HG03039 (cell line): Measurements from ENCODE around the gene NSUN2.

Experiments used
- ATAC-seq: cut with Tn5 transposase; IDR thresholded peaks from one replicate; pipeline ENCODE4 v1.9.1; 2021; ENCODE audit warnings: mild to moderate bottlenecking, moderate library complexity; ENCODE audit not compliant: unreplicated experiment

The NSUN2 gene

DNA sequence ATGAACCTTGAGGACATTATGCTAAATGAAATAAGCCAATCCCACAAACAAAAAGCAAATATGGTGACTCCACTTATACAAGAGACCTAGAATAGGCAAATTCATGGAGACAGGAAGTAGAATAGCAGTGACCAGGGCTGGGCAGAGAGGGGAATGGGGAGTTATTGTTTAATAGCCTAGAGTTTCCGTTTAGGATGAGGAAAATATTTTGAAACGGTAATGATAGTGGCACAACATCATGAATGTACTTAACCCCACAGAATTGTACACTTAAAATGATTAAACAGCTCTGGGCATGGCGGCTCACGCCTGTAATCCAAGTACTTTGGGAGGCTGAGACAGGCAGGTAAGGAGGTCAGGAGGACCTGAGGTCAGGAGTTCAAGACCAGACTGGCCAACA is 65.8 kb downstream of the NSUN2 start:
- ATAC-seq = no peak

DNA sequence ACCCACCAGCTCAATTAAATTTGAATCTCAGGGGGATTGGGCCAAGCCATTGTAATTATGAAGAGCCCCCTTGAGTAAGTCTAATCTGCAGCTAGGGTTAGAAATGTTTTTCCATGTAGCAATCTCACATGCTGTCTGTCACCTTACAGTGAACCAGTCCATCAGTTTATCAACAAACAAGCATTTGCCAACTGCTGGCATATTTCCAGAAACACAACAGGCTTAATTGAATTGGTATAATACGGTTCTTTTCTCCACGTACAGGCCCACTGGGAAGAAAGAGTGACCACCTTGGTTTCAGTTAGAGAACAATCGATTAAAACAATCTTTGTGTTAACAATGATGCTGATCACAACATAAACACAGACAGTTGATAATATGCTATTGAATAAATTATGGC is 67.4 kb downstream of the NSUN2 start:
- ATAC-seq = no peak

DNA sequence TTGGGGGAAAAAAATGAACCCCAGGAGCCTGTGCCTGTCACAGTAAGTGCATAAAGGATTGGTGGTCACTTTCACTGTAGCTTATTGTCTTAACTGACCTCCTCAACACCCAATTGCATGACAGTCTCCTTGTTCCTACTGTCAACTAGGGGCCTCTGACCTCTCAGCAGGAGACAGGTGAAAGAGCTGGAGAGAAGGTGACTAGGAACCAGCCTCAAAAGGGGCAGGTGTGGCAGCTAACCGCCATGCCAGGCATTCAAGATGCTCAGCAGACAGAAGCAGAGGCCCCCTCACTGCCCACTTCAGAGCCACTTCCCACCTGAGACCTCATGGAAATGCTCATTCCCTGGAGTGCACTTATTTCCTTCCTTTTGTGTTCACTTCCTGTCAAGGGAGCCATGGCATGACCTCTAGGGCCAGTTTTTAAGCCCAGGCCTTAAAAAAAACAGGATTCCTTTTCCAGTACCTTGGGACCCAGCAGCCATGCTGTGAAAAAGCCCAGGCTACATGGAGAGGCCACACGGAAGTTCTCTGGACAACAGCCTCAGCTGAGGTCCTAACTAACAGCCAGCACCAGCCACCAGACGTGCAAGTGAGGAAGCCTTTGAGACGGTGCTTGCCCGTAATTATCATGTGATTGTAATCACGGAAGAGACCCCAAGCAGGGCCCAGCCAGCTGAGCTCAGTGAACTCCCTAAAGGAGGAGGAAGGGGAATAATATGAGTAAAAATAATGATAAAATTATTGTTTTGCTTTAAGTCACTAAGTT is 74.9 kb downstream of the NSUN2 start:
- no peak for ATAC-seq

DNA sequence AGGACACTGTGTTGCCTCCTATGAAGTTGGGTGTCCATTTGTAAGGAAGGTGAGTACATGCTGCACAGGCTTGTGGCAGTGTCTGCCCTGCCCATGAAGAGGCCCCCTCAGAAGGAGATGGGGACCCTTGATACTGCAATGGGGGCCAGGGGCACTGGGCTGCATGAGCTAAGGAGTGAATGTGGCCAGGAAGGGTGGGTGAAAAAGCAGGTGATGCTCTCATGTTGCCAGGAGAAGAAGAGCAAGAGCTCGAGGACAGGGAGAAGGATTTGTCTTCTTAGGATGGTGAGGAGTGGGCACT is 76.1 kb downstream of the NSUN2 start:
- no peak for ATAC-seq

DNA sequence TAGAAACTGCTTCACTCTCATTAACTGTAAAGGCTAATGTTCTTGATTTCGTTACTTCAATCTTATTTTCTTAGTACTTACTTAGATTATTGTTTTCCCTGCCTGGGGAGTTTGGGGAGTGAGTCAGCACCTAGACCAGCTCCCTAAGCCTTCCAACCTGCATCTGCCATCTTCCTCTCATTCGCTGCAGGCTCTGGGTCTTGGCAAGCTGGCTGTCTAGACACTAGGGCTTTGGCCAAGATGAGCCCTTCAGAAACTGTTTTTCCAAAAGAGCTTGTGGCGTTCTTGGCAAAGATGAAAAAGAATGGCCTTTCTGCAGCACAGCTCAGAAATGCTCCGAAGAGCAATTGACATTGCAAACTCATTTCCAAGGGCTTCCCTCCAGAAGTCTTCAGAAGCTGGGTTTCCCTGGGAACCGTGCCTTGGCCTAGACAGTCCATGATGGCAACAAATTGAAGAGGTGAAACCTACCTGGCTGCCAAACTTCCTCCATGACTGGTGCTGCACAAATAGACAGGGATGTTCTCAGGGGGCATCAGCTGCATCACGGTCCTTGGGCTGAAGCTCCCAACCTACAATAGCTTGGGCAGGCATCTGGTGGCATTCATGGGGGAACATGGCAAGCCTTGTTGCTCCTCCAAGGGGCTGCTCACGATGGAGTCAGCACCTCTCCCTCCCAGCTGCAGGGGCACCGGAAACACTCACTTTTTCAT is 76.6 kb downstream of the NSUN2 start:
- ATAC-seq = no peak

DNA sequence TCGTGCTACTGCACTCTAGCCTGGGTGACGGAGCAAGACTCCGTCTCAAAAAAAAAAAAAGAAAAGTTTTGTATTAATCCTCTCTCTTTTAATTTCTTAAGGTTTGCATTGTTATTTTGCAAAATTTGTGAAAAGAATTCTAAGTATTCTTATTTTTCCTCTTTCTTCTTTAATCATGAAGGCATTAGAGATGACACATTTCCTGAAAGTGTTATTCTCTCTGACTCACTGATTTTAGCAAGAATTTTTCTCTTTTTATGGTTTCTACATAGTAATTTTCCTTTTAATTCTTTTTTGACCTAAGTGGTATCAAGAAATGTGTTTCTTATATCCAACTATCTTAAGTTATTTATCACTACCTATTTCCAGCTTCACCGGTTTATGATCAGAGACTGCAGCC is 78.0 kb downstream of the NSUN2 start:
- no peak for ATAC-seq

DNA sequence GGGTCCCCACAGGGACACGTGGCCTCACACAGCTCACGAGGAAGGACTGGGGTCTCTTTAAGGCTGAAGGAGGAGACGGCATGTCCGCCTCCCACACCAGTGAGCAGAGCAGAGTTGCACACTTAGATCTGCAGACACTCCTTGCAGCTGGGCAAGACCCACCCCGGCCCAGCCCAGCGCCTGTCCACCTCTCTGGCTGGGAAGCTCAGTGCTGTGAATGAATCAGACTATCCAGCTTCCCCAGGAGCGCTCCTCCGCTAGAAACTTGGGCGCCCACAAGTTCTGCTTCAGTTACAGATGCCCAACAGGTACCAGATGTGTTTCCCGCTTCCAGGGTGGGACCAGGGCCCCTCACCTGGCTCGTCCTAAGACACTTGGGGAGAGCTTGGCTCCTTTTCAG is 78.9 kb downstream of the NSUN2 start:
- ATAC-seq = no peak

DNA sequence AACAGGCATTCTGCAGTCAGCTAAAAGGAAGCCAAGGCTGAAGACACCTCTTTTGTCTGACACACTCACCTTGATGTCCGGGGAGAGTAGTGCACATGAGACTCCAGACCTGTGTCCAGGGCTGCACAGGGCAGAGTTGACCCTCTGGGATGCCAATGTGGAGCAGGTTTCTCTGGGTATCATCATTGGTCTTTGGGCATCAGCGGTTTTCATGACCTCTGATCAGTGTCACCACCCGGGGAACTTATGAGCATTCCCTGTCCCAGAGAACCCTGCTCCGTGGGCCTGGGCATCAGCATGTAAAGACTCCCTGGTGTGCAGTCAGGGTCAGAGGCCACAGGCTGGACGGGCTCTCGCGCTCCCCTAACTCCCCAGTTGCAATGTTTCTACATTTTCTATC is 80.2 kb downstream of the NSUN2 start:
- no peak for ATAC-seq

DNA sequence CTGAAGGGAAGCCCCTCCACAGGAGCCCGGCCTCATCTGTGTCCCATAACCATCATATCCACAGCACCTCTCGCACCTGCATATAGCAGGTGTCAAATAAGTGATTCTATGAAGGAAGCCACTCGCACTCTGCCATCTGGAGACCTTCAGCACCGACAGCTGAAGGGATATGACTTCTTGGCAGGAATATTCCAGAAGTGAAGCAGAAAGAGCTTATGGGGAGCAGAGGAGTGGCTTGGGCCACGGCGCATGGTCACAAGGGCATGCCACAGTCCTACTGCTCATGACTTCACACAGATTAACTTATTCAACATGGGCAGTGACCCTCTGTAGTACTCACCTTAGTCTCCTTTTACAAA is 80.9 kb downstream of the NSUN2 start:
- no peak for ATAC-seq

DNA sequence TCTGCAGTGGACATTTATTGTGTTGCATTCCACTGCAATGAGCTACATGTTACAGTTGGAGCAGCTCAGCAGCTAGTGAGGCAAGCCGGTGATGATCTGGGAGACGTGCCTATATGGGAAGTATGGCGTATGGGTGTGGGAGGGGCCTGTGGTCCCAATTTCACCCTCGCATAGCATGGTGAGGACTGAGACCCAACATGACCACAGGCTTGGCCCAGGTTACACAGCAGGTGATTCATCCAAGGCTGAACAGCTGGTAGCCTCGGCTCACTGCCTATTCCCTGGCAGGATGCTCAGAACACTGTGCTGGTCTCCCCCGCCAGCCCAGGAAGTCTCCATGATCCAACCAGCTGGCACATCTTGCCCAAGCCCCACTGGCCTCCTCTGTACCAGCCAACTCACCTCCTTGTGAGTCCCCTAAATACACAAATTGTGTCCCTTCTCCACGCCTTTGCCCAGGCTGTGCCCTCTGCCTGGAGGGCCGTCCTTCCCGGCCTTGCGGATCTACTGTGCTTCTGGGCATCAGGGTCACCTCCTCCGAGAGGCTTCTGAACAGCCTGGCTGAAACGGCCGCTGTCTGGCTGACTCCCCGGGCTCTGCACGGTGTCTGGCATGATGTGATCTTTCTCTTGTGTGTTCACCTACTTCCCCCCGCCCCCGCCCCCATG is 81.4 kb downstream of the NSUN2 start:
- ATAC-seq = no peak

DNA sequence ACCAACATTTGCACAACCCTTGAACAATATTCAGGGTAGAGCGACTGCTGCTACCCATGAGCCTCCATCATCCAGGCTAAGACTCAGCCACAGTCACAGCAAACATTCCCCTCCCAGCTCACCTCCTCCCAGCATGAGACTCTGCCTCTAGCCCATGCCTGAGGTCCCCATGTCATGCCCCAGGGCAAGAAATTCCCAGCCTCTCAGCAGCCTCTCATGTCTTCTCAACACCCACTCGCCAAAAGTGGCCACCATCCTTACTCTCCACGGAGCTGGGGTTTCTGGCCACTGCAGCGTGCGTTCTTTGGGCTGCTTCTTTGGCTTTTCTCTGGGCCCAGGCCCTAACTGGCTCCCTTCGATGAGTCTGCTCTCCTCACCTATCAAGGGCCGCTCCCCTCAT is 82.2 kb downstream of the NSUN2 start:
- ATAC-seq = no peak
